CD4-positive, alpha-beta T cell treated with Interleukin-17A for 1 hour (primary cell): Measurements from ENCODE around the gene FEM1B.

Experiments used
- DNase-seq: peaks from one replicate; pipeline ENCODE4 v3.0.0-alpha.2; 2020

The FEM1B gene

GRCh38 chr15:68328964-68329363, 51.4 kb downstream of the FEM1B start:
- no peak for DNase-seq

GRCh38 chr15:68330416-68330815, 52.9 kb downstream of the FEM1B start:
- DNase-seq, result no peak

GRCh38 chr15:68330901-68331300, 53.4 kb downstream of the FEM1B start:
- no peak for DNase-seq

- no peak for DNase-seq
Observed at GRCh38 chr15:68332266-68332665, 54.7 kb downstream of the FEM1B start.

- DNase-seq, result no peak
Observed at GRCh38 chr15:68333775-68334470, 56.4 kb downstream of the FEM1B start.

- no peak for DNase-seq
Observed at GRCh38 chr15:68334661-68335124, 57.1 kb downstream of the FEM1B start.

- no peak for DNase-seq
Observed at GRCh38 chr15:68335251-68335650, 57.7 kb downstream of the FEM1B start.

- DNase-seq, result no peak
Observed at GRCh38 chr15:68335655-68336054, 58.1 kb downstream of the FEM1B start.

- no peak for DNase-seq
Observed at GRCh38 chr15:68336516-68336915, 59.0 kb downstream of the FEM1B start.

- no peak for DNase-seq
Observed at GRCh38 chr15:68337826-68338225, 60.3 kb downstream of the FEM1B start.

GRCh38 chr15:68339481-68339880, 61.9 kb downstream of the FEM1B start:
- no peak for DNase-seq

GRCh38 chr15:68340726-68341671, 63.5 kb downstream of the FEM1B start:
- no peak for DNase-seq

- DNase-seq, result no peak
Observed at GRCh38 chr15:68341760-68342725, 64.5 kb downstream of the FEM1B start.

GRCh38 chr15:68343579-68344225, 66.2 kb downstream of the FEM1B start:
- DNase-seq, result no peak

GRCh38 chr15:68344600-68344999, 67.1 kb downstream of the FEM1B start:
- no peak for DNase-seq
